GM21360 (cell line): ENCODE data around the gene PDIA4.
A peak's percentile ranks its signal among the peaks of the same experiment; 100 is the strongest.

Experiments used
- ATAC-seq: cut with Tn5 transposase; IDR thresholded peaks from one replicate; pipeline ENCODE4 v1.9.1; 2021; ENCODE audit warnings: mild to moderate bottlenecking, moderate library complexity; ENCODE audit not compliant: unreplicated experiment

PDIA4 gene

DNA sequence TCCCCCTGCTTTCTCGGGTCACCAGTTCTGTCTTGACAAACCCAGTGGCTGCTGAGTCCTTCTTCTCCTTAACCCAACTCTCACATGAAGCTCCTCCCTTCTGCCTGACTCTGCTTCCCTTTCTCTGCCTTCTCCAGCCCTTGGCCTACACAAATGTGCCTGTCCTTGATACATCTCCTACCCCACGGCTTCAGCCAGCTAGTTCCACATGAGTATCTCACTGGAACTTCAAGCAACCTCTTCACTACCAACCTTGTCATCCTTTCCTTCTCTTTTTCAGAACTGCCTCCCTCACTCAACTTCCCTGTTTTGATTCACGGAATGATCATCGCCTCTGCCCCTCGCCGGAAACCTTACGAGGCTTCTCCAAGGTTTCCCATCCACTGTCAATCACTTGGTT lies 55.9 kb downstream of the PDIA4 start:
- ATAC-seq: no peak

GRCh38 chr7:148967602-148968001 lies 60.7 kb downstream of the PDIA4 start:
- no peak for ATAC-seq

DNA sequence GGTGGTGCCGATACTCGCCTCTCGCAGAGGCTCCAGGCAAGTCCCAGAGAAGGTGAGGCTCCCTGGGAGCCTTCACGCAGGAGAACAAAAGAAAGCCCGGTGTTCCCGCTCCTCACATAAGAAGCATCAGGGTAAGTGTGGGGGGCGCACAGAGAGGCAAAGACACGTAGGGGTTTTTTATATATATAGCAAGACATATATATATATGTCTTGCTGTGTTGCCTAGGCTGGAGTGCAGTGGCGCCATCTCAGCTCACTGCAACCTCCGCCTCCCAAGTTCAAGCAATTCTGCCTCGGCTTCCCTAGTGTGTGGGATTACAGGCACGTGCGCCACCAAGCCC lies 61.3 kb downstream of the PDIA4 start:
- peak; percentile 9 for ATAC-seq

DNA sequence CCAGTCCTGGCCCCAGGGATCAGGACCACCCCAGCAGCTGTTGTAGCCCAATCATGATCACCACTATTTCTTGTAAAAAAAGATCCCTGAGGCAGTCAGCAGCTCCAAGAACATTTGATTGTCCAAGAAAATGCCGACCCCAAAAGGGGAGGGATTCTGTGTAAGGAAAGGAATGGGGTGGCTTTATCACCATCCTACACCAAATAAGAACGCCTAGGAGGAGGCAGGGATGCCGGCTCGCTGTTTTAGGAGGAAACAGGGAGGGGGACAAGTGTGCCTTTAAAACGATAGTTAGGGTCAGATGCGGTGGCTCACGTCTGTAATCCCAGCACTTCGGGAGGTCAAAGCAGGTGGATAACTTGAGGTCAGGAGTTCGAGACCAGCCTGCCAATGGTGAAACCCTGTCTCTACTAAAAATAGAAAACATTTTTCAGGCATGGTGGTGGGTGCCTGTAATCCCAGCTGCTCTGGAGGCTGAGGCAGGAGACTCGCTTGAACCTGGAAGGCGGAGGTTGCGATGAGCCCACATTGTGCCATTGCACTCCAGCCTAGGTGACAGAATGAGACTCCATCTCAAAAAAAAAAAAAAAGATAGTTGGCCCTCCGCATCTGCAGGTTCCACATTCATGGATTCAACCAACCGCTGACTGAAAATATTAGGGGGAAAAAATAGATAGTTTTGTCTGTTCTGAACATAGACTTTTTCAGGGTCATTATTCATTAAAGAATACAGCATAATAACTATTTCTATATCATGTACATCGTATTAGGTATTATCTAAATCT lies 63.6 kb downstream of the PDIA4 start:
- no peak for ATAC-seq

DNA sequence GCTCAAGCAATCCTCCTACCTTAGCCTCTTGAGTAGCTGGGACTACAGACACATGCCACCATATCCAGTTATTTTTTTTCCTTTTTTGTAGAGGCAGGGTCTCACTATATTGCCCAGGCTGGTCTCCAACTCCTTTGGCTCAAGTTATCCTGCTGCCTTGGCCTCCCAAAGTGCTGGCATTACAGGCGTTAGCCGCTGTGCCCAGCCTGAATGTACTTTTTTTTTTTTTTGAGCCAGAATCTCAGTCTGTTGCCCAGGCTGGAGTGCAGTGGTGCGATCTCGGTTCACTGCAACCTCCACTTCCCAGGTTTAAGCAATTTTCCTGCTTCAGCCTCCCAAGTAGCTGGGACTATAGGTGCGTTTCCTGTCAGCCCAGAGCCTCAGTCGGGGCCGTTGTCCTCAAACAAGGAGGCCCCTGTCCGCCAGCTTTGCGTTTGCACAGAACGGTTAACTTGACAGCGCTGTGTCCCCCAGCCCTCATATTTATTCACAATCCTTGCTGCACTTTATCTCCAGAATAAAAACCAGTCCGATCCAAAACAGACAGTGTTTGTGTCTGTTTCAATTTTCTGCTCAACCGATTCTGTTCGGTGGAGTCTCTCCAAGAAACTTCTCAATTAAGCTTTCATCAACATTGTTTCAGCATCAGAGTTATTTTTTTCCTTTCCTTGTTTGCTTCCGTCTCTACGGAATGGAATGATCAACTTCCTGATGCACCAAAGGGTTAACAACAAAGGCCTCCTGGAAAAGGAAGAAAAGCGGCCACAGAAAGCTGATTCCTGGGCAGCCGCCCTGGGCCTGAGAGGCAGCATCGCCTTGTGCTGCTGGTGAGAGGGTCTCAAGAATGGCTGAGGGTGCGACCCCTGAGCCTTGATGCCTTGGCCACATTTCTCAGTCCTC lies 64.5 kb downstream of the PDIA4 start:
- no peak for ATAC-seq

GRCh38 chr7:148962823-148963582 lies 65.3 kb downstream of the PDIA4 start:
- peak; percentile 51 for ATAC-seq

GRCh38 chr7:148962440-148962822 lies 65.9 kb downstream of the PDIA4 start:
- ATAC-seq: peak; percentile 4

DNA sequence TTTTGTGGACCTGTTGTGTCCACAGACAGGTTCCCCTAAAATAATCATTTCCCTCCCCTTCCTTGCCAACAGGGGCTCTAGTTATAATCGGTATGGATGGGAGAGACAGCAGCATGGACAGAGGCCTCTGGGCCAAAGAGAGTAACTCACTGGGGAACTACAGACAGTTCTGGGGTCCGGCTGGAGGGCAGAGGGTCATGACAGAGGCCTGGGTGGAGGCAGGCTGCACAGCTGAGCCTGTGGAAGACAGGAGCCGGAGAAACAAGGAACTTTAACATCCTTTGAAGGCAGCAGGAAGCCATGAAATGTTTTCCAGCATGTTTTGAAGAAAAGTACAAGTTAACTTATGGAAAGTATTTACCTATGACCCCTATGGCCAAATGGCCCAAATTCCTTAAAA lies 68.6 kb downstream of the PDIA4 start:
- no peak for ATAC-seq

- no peak for ATAC-seq
Measured at GRCh38 chr7:148958061-148958460, 70.2 kb downstream of the PDIA4 start.

GRCh38 chr7:148954766-148955165 lies 73.5 kb downstream of the PDIA4 start:
- no peak for ATAC-seq

- ATAC-seq: no peak
Measured at GRCh38 chr7:148953676-148954075, 74.6 kb downstream of the PDIA4 start.
